Nephron progenitor cell (in vitro differentiated cells): ENCODE measurements around the gene ZNF746.

Experiments used
- DNase-seq: peaks from one replicate; pipeline ENCODE4 v3.0.0; 2021
- H3K27ac Mint-ChIP-seq: 2 replicates; pipeline ENCODE4 v1.8.0; 2021; ENCODE audit warnings: mild to moderate bottlenecking, moderate library complexity, mixed read lengths
- H3K27me3 Mint-ChIP-seq: 2 replicates; pipeline ENCODE4 v1.8.0; 2021; ENCODE audit warnings: mild to moderate bottlenecking, low read depth, mixed read lengths; ENCODE audit not compliant: poor library complexity
- H3K36me3 Mint-ChIP-seq: 2 replicates; pipeline ENCODE4 v1.8.0; 2021; ENCODE audit warnings: low read depth, mixed read lengths
- H3K4me1 Mint-ChIP-seq: 2 replicates; pipeline ENCODE4 v1.8.0; 2021; ENCODE audit warnings: mixed read lengths
- H3K4me3 Mint-ChIP-seq: 2 replicates; pipeline ENCODE4 v1.8.0; 2021; ENCODE audit warnings: mild to moderate bottlenecking, moderate library complexity, mixed read lengths
- H3K9me3 Mint-ChIP-seq: 2 replicates; pipeline ENCODE4 v1.8.0; 2021; ENCODE audit warnings: mild to moderate bottlenecking, moderate library complexity, mixed read lengths
- CTCF ChIP-seq: fragments of 200-600 bp; sonication (generic); IDR thresholded peaks from 2 replicates; pipeline ENCODE4 v1.5.0; 2021; ENCODE audit warnings: antibody characterized with exemption

The ZNF746 gene

GRCh38 chr7:149497467-149498261 is at the start of gene ZNF746:
Gene ZNF746, minus strand, starts transcription at chr7:149497809. Its CDS starts 273 bp downstream, at chr7:149497536.
- H3K4me1 Mint-ChIP-seq = peaks cover 25% of the 10 kb centered on the region
- no peaks in the 10 kb centered on the region for H3K9me3 Mint-ChIP-seq
- peak within 1 kb of the TSS; percentile 96 for H3K4me3 Mint-ChIP-seq
- peak; percentile 86 for DNase-seq
- peaks cover 14% of the 10 kb centered on the region for H3K36me3 Mint-ChIP-seq
- no peak for TF ChIP-seq CTCF
- peaks cover 38% of the 10 kb centered on the region for H3K27me3 Mint-ChIP-seq
- peak within 1 kb of the TSS; percentile 93 for H3K27ac Mint-ChIP-seq

- Mint-ChIP-seq H3K27ac (no peak overlapping the region), H3K36me3 (peaks cover 81% of the 10 kb centered on the region), H3K9me3 (peaks cover 5% of the 10 kb centered on the region), H3K27me3 (no peaks in the 10 kb centered on the region), H3K4me3 (no peak overlapping the region), H3K4me1 (no peaks in the 10 kb centered on the region)
- no peak for DNase-seq
- no peak for TF ChIP-seq CTCF
Measured at GRCh38 chr7:149547126-149547525, 49.5 kb upstream of the ZNF746 start.

- Mint-ChIP-seq H3K27ac (no peak overlapping the region), H3K4me1 (no peaks in the 10 kb centered on the region), H3K36me3 (peaks cover 73% of the 10 kb centered on the region), H3K4me3 (no peak overlapping the region), H3K9me3 (peaks cover 13% of the 10 kb centered on the region), H3K27me3 (no peaks in the 10 kb centered on the region)
- no peak for DNase-seq
- TF ChIP-seq CTCF = no peak
Measured at GRCh38 chr7:149546331-149546730, 48.7 kb upstream of the ZNF746 start.

- no peak for TF ChIP-seq CTCF
- Mint-ChIP-seq H3K27ac (no peak overlapping the region), H3K27me3 (peaks cover 9% of the 10 kb centered on the region), H3K4me1 (no peaks in the 10 kb centered on the region), H3K36me3 (peaks cover 65% of the 10 kb centered on the region), H3K9me3 (peaks cover 31% of the 10 kb centered on the region), H3K4me3 (no peak overlapping the region)
- DNase-seq = no peak
Measured at GRCh38 chr7:149544028-149544427, 46.4 kb upstream of the ZNF746 start.

- Mint-ChIP-seq H3K27ac (no peak overlapping the region), H3K36me3 (no peaks in the 10 kb centered on the region), H3K9me3 (peaks cover 77% of the 10 kb centered on the region), H3K4me3 (no peak overlapping the region), H3K27me3 (peaks cover 10% of the 10 kb centered on the region), H3K4me1 (no peaks in the 10 kb centered on the region)
- no peak for DNase-seq
- no peak for TF ChIP-seq CTCF
Measured at GRCh38 chr7:149532654-149533053, 35.0 kb upstream of the ZNF746 start.
